Epithelial cell of proximal tubule (primary cell): ENCODE measurements around the gene RPS6KA1. TPM values are rescaled to one million over a fixed set of nuclear protein-coding genes. Genes with fewer than 3 reads are reported as not detected.

Experiments used
- DNase-seq: peaks from one replicate; pipeline ENCODE4 v3.0.0-alpha.2; 2011; ENCODE audit warnings: low read depth
- H3K4me3 ChIP-seq: 2 replicates; pipeline ENCODE4 v1.5.1; 2011; ENCODE audit warnings: low read depth, mild to moderate bottlenecking, low read length
- total RNA-seq: library from RNA; depleted of rRNA; stranded (reverse); fragments of >200 nt; gene quantifications from 2 replicates; pipeline ENCODE4 v1.2.3, GENCODE V29; 2015
- TF ChIP-seq, protein P1 (sequence below): conservative IDR thresholded peaks from 2 replicates; pipeline ENCODE4 v1.5.1; 2012; ENCODE audit warnings: low read depth, mild to moderate bottlenecking, low read length

The RPS6KA1 gene
- total RNA-seq, 1 donor from 2014 or later: 66.5 TPM

DNA sequence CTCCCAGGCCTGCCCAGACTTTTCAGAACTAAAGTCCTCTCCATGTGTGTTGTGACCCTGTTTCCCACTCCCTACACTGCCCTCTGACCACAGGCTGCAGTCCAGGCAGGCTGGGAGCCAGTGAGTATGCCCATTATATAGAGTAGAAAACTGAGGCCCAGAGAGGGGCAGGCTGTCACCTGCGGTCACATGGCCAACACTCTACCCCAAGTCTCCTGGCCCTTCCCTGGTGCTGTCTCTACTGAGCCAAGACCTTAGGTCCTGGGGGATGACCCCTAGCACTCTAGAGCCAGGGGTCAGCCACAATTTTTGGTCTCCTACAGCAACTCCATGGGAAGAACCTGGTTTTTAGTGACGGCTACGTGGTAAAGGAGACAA, 30.8 kb downstream of the RPS6KA1 start:
- no peak for DNase-seq
- TF ChIP-seq, protein P1, sequence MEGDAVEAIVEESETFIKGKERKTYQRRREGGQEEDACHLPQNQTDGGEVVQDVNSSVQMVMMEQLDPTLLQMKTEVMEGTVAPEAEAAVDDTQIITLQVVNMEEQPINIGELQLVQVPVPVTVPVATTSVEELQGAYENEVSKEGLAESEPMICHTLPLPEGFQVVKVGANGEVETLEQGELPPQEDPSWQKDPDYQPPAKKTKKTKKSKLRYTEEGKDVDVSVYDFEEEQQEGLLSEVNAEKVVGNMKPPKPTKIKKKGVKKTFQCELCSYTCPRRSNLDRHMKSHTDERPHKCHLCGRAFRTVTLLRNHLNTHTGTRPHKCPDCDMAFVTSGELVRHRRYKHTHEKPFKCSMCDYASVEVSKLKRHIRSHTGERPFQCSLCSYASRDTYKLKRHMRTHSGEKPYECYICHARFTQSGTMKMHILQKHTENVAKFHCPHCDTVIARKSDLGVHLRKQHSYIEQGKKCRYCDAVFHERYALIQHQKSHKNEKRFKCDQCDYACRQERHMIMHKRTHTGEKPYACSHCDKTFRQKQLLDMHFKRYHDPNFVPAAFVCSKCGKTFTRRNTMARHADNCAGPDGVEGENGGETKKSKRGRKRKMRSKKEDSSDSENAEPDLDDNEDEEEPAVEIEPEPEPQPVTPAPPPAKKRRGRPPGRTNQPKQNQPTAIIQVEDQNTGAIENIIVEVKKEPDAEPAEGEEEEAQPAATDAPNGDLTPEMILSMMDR: no peak
- H3K4me3 ChIP-seq: no peak overlapping the region

DNA sequence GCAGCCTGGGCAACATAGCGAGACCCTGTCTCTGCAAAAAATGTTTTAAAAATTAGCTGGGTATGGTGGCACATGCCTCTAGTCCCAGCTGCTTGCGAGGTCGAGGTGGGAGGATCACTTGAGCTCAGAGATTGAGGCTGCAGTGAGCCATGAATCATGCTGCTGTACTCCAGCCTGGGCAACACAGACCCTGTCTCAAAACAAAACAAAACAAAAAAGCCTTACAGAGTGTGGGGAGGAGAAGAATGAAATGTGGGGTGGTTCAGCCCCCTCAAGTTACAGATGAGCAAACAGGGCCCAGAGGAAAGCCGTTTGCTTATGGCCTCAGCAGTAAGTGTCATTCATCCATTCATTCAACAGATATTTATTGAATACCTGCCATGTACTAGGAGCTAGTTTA, 40.7 kb downstream of the RPS6KA1 start:
- no peak for DNase-seq
- H3K4me3 ChIP-seq: no peak overlapping the region
- TF ChIP-seq, protein P1: no peak

DNA sequence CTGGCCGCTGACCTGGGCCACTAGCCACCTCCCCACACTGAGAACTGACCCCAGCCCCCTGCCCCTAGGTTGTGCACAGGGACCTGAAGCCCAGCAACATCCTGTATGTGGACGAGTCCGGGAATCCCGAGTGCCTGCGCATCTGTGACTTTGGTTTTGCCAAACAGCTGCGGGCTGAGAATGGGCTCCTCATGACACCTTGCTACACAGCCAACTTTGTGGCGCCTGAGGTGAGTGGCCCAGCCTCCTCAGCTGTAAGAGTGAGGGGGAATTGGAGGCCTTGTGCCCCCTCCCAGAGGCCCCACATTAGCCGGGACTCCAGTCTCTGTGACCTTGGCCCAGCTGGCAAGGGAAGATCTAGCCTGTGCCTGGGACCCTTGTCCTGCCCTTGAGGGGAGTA, 41.8 kb downstream of the RPS6KA1 start:
- H3K4me3 ChIP-seq: no peak overlapping the region
- DNase-seq: no peak
- TF ChIP-seq, protein P1: no peak

DNA sequence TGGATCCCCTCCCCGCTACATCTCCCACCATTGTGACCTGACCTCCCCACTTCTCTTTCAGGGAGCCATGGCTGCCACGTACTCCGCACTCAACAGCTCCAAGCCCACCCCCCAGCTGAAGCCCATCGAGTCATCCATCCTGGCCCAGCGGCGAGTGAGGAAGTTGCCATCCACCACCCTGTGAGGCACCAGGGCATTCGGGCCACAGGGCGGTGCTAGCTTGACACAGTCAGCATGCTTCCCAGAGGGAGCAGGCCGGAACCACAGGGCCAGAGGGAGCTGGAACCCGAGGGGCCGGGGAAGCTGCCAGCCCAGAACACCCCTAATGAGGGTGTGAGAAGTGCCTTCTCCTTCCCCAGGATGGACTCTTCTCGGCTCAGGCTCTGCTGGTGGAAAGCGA, 44.5 kb downstream of the RPS6KA1 start:
- TF ChIP-seq, protein P1: no peak
- no peak overlapping the region for H3K4me3 ChIP-seq
- no peak for DNase-seq

DNA sequence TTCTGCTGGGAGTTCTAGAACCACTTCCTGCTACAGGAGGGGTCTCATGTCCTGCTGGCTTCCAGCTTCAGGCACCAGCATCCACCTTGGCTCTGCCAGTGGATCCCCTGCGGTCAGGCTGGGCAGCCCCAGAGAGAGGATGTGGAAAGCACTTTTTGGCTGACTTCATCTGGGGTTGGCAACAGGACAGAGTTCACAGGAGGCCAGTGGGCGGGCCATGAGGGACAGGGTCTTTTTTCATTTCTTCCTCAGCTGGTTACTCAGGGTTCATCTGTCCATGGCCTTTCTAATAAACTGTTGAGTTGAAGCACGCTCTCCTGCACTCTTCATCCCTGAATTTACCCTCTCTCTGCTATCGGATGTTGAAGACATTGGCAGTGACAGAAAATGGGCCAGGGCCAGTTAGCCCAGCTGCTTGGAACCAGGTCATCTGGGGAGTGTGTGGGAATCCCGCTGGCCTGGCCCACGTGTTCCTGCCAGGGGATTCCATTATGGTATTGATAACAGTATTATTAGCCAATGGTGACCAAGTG, 45.2 kb downstream of the RPS6KA1 start:
- TF ChIP-seq, protein P1: no peak
- no peak for DNase-seq

DNA sequence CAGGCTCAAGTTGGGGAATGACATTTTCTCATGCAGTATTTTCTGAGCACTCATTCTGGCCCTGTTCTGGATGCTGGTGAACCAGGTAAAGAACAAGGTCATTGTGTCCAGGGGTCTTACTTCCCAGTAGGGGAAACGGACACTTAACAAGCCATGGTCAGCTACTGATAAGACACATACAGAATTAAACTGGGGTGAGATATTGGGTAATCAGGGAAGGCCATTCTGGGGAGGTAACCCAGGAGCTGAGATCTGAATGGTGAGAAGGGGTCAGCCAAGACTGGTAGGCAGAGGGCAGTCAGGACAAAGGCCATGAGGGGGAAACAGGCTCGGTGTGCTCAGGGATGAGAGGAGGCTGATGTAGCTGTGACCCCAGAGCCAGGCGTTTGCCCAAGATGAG, 45.8 kb downstream of the RPS6KA1 start:
- no peak for DNase-seq
- no peak overlapping the region for H3K4me3 ChIP-seq
- TF ChIP-seq, protein P1: no peak

More for the DNA sequence above, 45.2 kb downstream of the RPS6KA1 start:
- no peak overlapping the region for H3K4me3 ChIP-seq

DNA sequence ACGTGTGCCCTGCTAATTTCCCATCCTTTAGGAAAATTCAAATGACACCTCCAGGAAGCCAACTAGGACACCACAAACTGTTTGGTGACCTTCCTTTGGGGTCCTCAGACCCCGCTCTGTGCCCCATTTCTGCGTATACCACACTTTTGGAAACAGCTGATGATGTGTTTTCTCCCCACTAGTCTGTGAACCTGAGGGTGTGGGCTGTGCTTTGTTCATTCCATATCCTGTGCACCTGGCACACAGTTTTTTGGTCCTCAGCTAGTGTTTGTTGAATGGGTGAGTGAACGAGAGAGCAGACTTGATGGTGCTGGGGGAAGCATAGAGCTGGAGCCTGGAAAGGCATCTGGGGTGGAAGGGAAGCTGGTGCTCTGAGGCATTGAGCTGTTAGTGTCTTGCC, 48.6 kb downstream of the RPS6KA1 start:
- H3K4me3 ChIP-seq: no peak overlapping the region
- TF ChIP-seq, protein P1: no peak
- no peak for DNase-seq
